ENCODE measurements around the gene ABCB11. TPM values are rescaled to one million over a fixed set of nuclear protein-coding genes. Genes with fewer than 3 reads are reported as not detected.

The ABCB11 gene
- polyA plus RNA-seq, 1 donor = 5.3 TPM

DNA sequence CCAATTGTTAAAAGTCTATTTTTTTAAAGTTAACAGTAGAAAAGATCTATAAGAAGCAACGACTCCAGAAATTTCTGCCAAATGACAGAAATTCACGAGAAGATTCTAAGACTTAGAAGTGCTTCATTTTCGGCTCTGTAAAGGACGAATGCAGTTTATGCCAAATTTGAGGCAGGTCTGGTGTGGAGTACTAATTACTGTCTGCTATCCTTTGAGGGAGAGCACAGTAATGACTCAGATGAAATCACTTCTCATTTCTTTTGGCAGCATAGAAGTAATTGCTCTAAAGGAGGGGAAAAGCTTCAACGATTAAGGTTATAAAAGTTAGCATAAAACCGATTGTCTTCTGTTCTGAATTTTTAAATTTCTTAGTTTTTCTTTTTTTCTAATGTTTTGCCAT lies 118.7 kb downstream of the ABCB11 start:
- Histone ChIP-seq H3K27me3 (ENCODE audit: control insufficient read depth, insufficient read depth, low read length) (peaks cover 15% of the 10 kb centered on the region), H3K36me3 (ENCODE audit: control insufficient read depth, insufficient read depth, low read length) (no peaks in the 10 kb centered on the region), H3K9me3 (ENCODE audit: control insufficient read depth, low read depth, low read length) (peaks cover 2% of the 10 kb centered on the region), H3K4me3 (ENCODE audit: low read length) (no peak overlapping the region), H3K27ac (ENCODE audit: low read length) (no peak overlapping the region), H3K4me1 (ENCODE audit: control insufficient read depth, insufficient read depth, low read length) (no peaks in the 10 kb centered on the region)
- DNase-seq = no peak
- 76% methylated on average over 3 of the region's 6 CpGs for WGBS (ENCODE audit: insufficient coverage, low lambda C conversion rate)

DNA sequence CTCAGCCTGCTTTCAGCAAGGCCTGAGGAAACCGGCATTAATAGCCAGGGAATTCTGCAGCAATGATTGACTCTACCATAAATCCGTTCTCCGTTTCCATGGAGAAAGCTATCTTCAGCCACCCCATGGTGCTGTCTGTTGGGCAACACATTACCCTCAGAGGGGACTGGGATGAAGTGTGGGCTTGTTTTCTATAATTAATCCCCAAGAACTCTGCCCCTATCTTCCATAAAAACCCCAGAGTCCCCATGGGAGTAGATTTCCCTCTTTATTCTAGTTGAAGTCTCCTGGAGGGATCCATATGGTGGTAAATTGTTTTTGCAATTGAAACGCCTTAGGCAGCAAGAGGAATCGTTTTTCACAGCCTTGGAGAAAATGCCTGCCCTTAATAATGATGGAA lies 120.8 kb downstream of the ABCB11 start:
- no peak overlapping the region for H3K27ac ChIP-seq (ENCODE audit: low read length)
- no peaks in the 10 kb centered on the region for H3K4me1 ChIP-seq (ENCODE audit: control insufficient read depth, insufficient read depth, low read length)
- H3K4me3 ChIP-seq (ENCODE audit: low read length) = no peak overlapping the region
- WGBS (ENCODE audit: insufficient coverage, low lambda C conversion rate) = no CpG with 5 or more reads among the region's 5 CpGs
- H3K36me3 ChIP-seq (ENCODE audit: control insufficient read depth, insufficient read depth, low read length) = no peaks in the 10 kb centered on the region
- no peak for DNase-seq
- H3K9me3 ChIP-seq (ENCODE audit: control insufficient read depth, low read depth, low read length) = no peaks in the 10 kb centered on the region
- peaks cover 15% of the 10 kb centered on the region for H3K27me3 ChIP-seq (ENCODE audit: control insufficient read depth, insufficient read depth, low read length)

DNA sequence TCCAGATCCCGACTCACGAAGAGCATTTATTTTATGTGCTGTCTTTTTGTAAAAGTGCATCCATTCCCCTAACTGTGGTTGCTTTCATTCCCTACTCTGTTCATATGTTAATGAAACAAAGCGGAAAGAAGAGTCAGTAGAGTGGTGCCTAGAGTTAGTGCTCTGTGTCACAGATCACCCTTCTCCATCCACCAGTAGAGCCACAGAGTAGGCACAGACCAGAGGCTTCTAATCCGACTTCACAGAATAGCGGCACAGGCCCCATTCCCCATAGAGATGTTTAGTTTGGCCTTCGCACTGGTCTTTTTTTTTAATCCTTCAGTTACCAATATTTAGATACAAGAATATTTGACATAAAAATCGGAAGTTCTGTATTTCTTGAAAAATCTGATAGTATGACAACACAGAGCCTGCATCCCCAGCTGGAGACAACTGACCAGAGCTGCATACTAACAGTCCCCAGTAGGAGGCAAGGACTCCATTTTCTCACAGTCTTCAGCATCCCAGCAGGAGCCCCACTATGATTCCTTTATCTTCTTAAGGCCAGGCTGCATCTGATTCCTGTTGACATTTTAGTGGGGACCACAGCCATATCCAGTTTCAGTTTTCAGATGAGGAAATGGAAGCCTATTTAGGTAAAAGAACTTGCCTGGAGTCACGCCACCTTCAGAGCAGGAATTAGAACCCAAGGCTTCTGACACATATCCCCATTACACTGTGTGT lies 123.0 kb downstream of the ABCB11 start:
- Histone ChIP-seq H3K36me3 (ENCODE audit: control insufficient read depth, insufficient read depth, low read length) (no peaks in the 10 kb centered on the region), H3K27ac (ENCODE audit: low read length) (no peak overlapping the region), H3K9me3 (ENCODE audit: control insufficient read depth, low read depth, low read length) (no peaks in the 10 kb centered on the region), H3K27me3 (ENCODE audit: control insufficient read depth, insufficient read depth, low read length) (peaks cover 12% of the 10 kb centered on the region), H3K4me1 (ENCODE audit: control insufficient read depth, insufficient read depth, low read length) (no peaks in the 10 kb centered on the region), H3K4me3 (ENCODE audit: low read length) (no peak overlapping the region)
- no peak for DNase-seq
- WGBS (ENCODE audit: insufficient coverage, low lambda C conversion rate) = 80% methylated on average over 1 of the region's 8 CpGs

DNA sequence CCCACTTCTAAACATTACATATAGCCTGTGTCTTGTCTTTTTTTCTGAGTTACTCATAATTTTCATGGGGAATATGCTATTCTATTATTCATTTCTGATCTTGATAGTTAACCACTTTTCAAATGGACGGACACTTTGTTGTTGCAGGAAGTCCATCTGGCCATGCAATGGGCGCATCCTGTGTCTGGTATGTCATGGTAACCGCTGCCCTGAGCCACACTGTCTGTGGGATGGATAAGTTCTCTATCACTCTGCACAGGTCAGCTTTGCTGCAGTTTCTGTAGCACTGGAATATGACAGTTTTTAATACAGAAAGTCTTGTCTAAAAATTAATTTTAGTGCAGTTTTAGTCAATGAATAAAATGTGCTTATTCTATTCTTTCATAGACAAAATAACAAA lies 126.8 kb downstream of the ABCB11 start:
- no peaks in the 10 kb centered on the region for H3K27me3 ChIP-seq (ENCODE audit: control insufficient read depth, insufficient read depth, low read length)
- no peaks in the 10 kb centered on the region for H3K9me3 ChIP-seq (ENCODE audit: control insufficient read depth, low read depth, low read length)
- H3K27ac ChIP-seq (ENCODE audit: low read length) = no peak overlapping the region
- H3K4me1 ChIP-seq (ENCODE audit: control insufficient read depth, insufficient read depth, low read length) = no peaks in the 10 kb centered on the region
- H3K4me3 ChIP-seq (ENCODE audit: low read length) = no peak overlapping the region
- 100% methylated on average over 1 of the region's 3 CpGs for WGBS (ENCODE audit: insufficient coverage, low lambda C conversion rate)
- no peaks in the 10 kb centered on the region for H3K36me3 ChIP-seq (ENCODE audit: control insufficient read depth, insufficient read depth, low read length)
- DNase-seq = no peak

DNA sequence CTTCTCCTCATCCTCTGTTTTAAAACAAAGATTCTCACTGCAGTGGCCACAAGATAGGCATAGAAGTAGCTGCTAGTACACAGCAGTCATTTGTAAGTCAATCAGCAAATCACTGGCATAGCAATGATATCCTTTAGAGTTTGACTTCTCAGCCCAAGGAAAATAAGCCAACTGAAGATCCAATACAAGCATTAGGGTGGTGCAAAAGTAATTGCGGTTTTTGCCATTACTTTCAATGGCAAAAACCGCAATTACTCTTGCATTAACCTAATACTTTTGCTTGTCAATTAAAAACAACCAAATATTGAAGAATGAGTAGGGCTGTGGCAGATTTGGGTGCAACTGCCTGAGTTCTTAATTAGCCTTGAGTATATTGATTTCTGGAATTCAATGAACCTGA lies 127.2 kb downstream of the ABCB11 start:
- no peaks in the 10 kb centered on the region for H3K9me3 ChIP-seq (ENCODE audit: control insufficient read depth, low read depth, low read length)
- no peak for DNase-seq
- H3K4me1 ChIP-seq (ENCODE audit: control insufficient read depth, insufficient read depth, low read length) = no peaks in the 10 kb centered on the region
- H3K27me3 ChIP-seq (ENCODE audit: control insufficient read depth, insufficient read depth, low read length) = no peaks in the 10 kb centered on the region
- no peaks in the 10 kb centered on the region for H3K36me3 ChIP-seq (ENCODE audit: control insufficient read depth, insufficient read depth, low read length)
- H3K4me3 ChIP-seq (ENCODE audit: low read length) = no peak overlapping the region
- H3K27ac ChIP-seq (ENCODE audit: low read length) = no peak overlapping the region
- no CpG with 5 or more reads among the region's 2 CpGs for WGBS (ENCODE audit: insufficient coverage, low lambda C conversion rate)

DNA sequence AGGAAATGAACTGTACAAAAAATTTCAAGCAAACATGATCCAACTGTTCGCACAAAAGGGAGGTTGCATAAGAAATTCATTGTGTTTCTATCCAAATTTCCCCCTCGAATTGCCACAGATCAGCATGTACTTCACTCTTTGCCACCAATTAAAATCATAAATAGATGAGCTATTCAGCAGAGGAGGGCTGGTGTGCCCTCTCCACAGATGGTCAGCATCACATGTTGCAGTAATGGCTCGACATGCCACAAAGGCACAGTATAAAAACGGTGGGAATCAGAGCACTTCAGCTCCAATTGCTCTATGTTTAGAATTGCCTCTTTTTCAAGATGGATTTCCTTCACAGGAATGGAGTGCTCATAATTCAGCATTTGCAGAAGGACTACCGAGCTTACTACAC lies 130.1 kb downstream of the ABCB11 start, which contains the start of gene G6PC2:
TSS of gene G6PC2 (plus strand) at position 289 of the 400 bp plus-strand sequence. CDS start at position 330, 41 bp downstream.
- Histone ChIP-seq H3K9me3 (ENCODE audit: control insufficient read depth, low read depth, low read length) (no peaks in the 10 kb centered on the region), H3K27ac (ENCODE audit: low read length) (no peak within 1 kb of the TSS), H3K4me3 (ENCODE audit: low read length) (no peak within 1 kb of the TSS), H3K4me1 (ENCODE audit: control insufficient read depth, insufficient read depth, low read length) (no peaks in the 10 kb centered on the region), H3K36me3 (ENCODE audit: control insufficient read depth, insufficient read depth, low read length) (no peaks in the 10 kb centered on the region), H3K27me3 (ENCODE audit: control insufficient read depth, insufficient read depth, low read length) (no peaks in the 10 kb centered on the region)
- no peak for DNase-seq
- 100% methylated on average over 1 of the region's 5 CpGs for WGBS (ENCODE audit: insufficient coverage, low lambda C conversion rate)

DNA sequence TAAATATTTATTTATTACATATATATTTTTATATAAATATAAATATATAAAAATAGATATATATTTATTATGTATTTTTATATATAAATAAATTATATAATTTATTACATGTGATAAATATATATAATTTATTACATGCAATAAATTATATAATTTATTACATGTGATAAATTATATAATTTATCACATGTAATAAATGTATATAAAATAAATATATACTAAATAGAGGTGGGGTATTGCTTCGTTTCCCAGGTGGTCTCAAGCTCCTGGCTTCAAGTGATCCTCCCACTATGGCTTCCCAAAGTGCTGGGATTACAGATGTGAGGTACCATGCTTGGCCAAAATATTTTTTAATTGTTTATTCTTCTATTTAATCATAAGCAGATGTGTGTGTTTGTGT lies 133.7 kb downstream of the ABCB11 start:
- 100% methylated on average over 1 of the region's 1 CpG for WGBS (ENCODE audit: insufficient coverage, low lambda C conversion rate)
- DNase-seq = no peak
- H3K36me3 ChIP-seq (ENCODE audit: control insufficient read depth, insufficient read depth, low read length) = no peaks in the 10 kb centered on the region
- H3K4me1 ChIP-seq (ENCODE audit: control insufficient read depth, insufficient read depth, low read length) = no peaks in the 10 kb centered on the region
- no peak overlapping the region for H3K4me3 ChIP-seq (ENCODE audit: low read length)
- no peaks in the 10 kb centered on the region for H3K27me3 ChIP-seq (ENCODE audit: control insufficient read depth, insufficient read depth, low read length)
- no peaks in the 10 kb centered on the region for H3K9me3 ChIP-seq (ENCODE audit: control insufficient read depth, low read depth, low read length)
- no peak overlapping the region for H3K27ac ChIP-seq (ENCODE audit: low read length)

DNA sequence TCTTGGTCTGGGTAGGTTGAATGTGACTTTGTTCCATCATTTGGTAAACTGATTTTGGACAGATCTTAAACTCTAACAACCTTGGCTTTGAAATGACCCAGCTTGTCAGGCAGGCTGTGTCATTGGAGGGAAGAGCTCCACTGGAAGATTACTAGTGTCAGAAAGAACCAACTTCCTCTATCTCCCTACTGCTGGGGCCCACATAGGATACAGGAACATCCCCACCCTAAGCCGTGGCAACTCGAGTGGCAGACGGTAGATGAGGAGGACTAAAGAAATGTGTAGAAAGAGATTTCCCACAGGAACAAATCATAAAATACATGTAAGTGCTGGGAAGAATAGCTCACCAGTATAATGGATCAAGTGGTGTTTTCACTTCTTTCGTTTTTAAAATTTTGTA lies 134.3 kb downstream of the ABCB11 start:
- H3K9me3 ChIP-seq (ENCODE audit: control insufficient read depth, low read depth, low read length) = no peaks in the 10 kb centered on the region
- no peaks in the 10 kb centered on the region for H3K4me1 ChIP-seq (ENCODE audit: control insufficient read depth, insufficient read depth, low read length)
- no peaks in the 10 kb centered on the region for H3K36me3 ChIP-seq (ENCODE audit: control insufficient read depth, insufficient read depth, low read length)
- H3K27ac ChIP-seq (ENCODE audit: low read length) = no peak overlapping the region
- WGBS (ENCODE audit: insufficient coverage, low lambda C conversion rate) = 87% methylated on average over 3 of the region's 4 CpGs
- no peak overlapping the region for H3K4me3 ChIP-seq (ENCODE audit: low read length)
- H3K27me3 ChIP-seq (ENCODE audit: control insufficient read depth, insufficient read depth, low read length) = no peaks in the 10 kb centered on the region
- no peak for DNase-seq

DNA sequence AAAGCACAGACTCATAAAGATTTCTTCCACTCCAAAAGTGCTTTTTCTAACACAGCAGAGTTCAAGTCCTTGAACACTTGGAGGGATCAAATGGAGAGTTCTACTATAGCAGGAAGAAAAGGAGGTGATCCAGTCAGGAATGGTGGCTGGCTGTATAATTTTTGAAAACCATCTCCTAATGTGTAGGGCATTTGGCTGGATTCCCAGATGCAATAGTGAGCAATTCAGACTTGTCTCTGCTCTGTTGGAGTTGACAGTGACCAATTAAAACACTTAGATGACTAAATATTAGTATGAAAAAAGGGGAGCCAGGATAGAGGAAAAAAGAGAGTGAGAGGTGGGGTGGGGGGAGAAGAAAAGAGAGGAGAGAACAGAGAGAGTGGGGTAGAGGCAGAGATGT lies 135.4 kb downstream of the ABCB11 start:
- Histone ChIP-seq H3K4me1 (ENCODE audit: control insufficient read depth, insufficient read depth, low read length) (no peaks in the 10 kb centered on the region), H3K9me3 (ENCODE audit: control insufficient read depth, low read depth, low read length) (no peaks in the 10 kb centered on the region), H3K4me3 (ENCODE audit: low read length) (no peak overlapping the region), H3K27ac (ENCODE audit: low read length) (no peak overlapping the region), H3K36me3 (ENCODE audit: control insufficient read depth, insufficient read depth, low read length) (no peaks in the 10 kb centered on the region), H3K27me3 (ENCODE audit: control insufficient read depth, insufficient read depth, low read length) (no peaks in the 10 kb centered on the region)
- DNase-seq = no peak

DNA sequence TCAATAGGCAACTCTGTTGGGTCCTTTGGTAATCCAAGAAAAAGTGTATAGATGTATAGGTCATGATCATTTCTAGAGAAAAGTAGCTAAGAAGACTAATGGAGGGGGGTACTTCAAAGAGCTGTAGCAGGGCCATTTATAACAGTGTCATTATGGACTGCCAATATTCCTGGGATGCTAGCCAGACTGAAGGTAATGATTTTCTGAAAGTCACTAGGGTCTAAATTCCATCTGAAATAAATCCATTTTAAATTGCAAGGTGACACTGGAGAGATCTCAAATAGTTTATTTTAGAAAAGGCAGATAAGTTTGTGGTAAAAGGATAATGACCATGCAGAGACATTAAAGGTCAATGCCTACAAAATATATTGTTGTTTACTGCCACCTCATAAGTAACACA lies 136.4 kb downstream of the ABCB11 start:
- H3K9me3 ChIP-seq (ENCODE audit: control insufficient read depth, low read depth, low read length) = no peaks in the 10 kb centered on the region
- no peak overlapping the region for H3K27ac ChIP-seq (ENCODE audit: low read length)
- no peaks in the 10 kb centered on the region for H3K4me1 ChIP-seq (ENCODE audit: control insufficient read depth, insufficient read depth, low read length)
- no peaks in the 10 kb centered on the region for H3K36me3 ChIP-seq (ENCODE audit: control insufficient read depth, insufficient read depth, low read length)
- no peak overlapping the region for H3K4me3 ChIP-seq (ENCODE audit: low read length)
- no peaks in the 10 kb centered on the region for H3K27me3 ChIP-seq (ENCODE audit: control insufficient read depth, insufficient read depth, low read length)
- no peak for DNase-seq

DNA sequence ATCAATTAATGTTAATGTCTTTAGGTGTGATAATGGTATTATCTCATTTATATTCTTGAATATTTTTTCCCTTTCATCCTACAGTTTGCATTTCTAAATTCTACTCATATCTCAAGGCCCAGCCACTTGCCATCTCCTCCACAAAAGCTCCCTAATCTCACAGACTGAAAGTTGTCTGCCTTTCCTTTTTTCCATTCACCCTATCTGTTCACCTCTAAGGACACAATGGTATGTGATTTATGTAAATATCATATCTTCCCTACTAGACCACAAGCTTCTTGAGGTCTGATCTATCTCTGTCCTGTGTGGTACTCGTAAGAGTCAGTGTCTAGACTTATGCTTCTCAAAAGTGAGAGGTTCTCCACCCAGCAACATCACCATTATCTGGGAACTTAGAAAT lies 137.0 kb downstream of the ABCB11 start:
- no peak for DNase-seq
- no peaks in the 10 kb centered on the region for H3K27me3 ChIP-seq (ENCODE audit: control insufficient read depth, insufficient read depth, low read length)
- no peak overlapping the region for H3K27ac ChIP-seq (ENCODE audit: low read length)
- H3K4me1 ChIP-seq (ENCODE audit: control insufficient read depth, insufficient read depth, low read length) = no peaks in the 10 kb centered on the region
- no peaks in the 10 kb centered on the region for H3K36me3 ChIP-seq (ENCODE audit: control insufficient read depth, insufficient read depth, low read length)
- WGBS (ENCODE audit: insufficient coverage, low lambda C conversion rate) = no CpG with 5 or more reads among the region's 1 CpG
- no peak overlapping the region for H3K4me3 ChIP-seq (ENCODE audit: low read length)
- no peaks in the 10 kb centered on the region for H3K9me3 ChIP-seq (ENCODE audit: control insufficient read depth, low read depth, low read length)
